ENCODE measurements around the gene RAP2C. TPM values are rescaled to one million over a fixed set of nuclear protein-coding genes. Genes with fewer than 3 reads are reported as not detected.

Gene RAP2C
- total RNA-seq, 1 donor from 2014 or later: 50.7 TPM

DNA sequence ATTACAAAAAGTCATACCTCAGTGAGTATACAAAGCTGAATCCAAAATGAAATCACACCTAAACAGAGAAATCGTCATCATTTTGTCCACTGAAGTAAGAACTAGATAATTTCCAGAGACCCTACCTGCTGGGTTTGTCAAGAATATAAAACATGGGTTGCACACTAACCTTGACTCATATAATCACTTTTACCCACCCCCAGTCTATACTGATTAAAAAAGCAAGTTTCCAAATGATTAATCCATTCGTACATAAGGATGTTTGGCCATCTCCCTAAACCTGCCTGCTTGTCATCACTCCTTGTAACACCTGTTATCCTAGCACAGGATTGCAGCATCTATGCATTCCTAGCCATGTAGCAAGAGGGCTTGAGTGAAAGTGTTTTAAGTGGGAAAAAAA is 4.7 kb downstream of the RAP2C start:
- Mint-ChIP-seq H3K27me3 (no peaks in the 10 kb centered on the region), H3K9me3 (no peaks in the 10 kb centered on the region), H3K4me1 (ENCODE audit: unreplicated experiment) (peaks cover 52% of the 10 kb centered on the region), H3K4me3 (peak overlapping the region; percentile 98), H3K36me3 (peaks cover 38% of the 10 kb centered on the region), H3K27ac (peak overlapping the region; percentile 52)
- TF ChIP-seq CTCF (conservative IDR thresholded peaks at IDR 0.05): no peak
- no peak for DNase-seq (ENCODE audit: extremely low spot score, unreplicated experiment)

DNA sequence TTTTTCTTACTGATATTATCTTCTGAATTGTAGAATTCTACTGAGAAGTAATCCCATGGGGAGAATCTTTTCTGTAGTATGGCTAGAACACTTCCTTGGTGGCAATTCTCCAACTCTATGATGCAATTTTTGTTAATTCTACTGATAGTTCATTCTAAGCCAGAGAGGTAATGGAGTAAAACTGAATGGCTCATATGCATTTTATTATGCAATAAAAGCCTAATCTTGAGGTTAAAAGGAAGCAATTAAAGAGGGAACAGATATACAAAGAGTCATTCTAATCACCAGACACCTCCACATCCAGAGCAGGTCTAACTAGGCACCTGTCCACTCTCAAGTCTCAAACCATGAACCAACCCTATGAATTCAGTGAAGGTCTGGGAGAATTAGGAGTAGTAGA is 9.7 kb downstream of the RAP2C start:
- no peak overlapping the region for H3K27ac Mint-ChIP-seq
- TF ChIP-seq CTCF (conservative IDR thresholded peaks at IDR 0.05): no peak
- H3K27me3 Mint-ChIP-seq: no peaks in the 10 kb centered on the region
- H3K4me1 Mint-ChIP-seq (ENCODE audit: unreplicated experiment): peaks cover 52% of the 10 kb centered on the region
- no peak for DNase-seq (ENCODE audit: extremely low spot score, unreplicated experiment)
- peaks cover 58% of the 10 kb centered on the region for H3K36me3 Mint-ChIP-seq
- H3K9me3 Mint-ChIP-seq: peaks cover 5% of the 10 kb centered on the region
- H3K4me3 Mint-ChIP-seq: peak overlapping the region; percentile 0

DNA sequence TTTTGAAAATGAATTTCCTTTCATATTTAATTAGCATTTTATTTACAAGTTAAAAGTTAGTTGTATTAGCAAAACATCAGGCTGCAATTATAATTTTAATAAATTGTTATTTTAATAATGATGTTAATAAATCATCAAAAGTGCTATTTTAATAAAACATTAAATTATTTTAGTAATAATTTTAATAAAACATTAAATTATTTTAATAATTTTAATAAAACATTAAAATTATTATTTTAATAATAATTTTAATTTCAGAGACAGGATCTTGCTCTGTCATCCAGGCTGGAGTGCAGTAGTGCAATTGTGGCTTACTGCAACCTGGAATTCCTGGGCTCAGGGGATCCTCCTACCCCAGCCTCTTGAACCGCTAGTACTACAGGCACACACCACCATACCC is 10.8 kb downstream of the RAP2C start:
- Mint-ChIP-seq H3K4me3 (no peak overlapping the region), H3K9me3 (peaks cover 5% of the 10 kb centered on the region), H3K4me1 (ENCODE audit: unreplicated experiment) (peaks cover 45% of the 10 kb centered on the region), H3K27ac (no peak overlapping the region), H3K27me3 (no peaks in the 10 kb centered on the region), H3K36me3 (peaks cover 52% of the 10 kb centered on the region)
- TF ChIP-seq CTCF (conservative IDR thresholded peaks at IDR 0.05): no peak
- DNase-seq (ENCODE audit: extremely low spot score, unreplicated experiment): no peak

GRCh38 chrX:132207996-132208395 is 11.3 kb downstream of the RAP2C start:
- Mint-ChIP-seq H3K27me3 (no peaks in the 10 kb centered on the region), H3K36me3 (peaks cover 51% of the 10 kb centered on the region), H3K4me3 (peak overlapping the region; percentile 41), H3K27ac (peak overlapping the region; percentile 68), H3K4me1 (ENCODE audit: unreplicated experiment) (peaks cover 44% of the 10 kb centered on the region), H3K9me3 (peaks cover 5% of the 10 kb centered on the region)
- no peak for TF ChIP-seq CTCF (conservative IDR thresholded peaks at IDR 0.05)
- no peak for DNase-seq (ENCODE audit: extremely low spot score, unreplicated experiment)

- TF ChIP-seq CTCF (conservative IDR thresholded peaks at IDR 0.05): no peak
- no peak for DNase-seq (ENCODE audit: extremely low spot score, unreplicated experiment)
- Mint-ChIP-seq H3K9me3 (peaks cover 5% of the 10 kb centered on the region), H3K27me3 (no peaks in the 10 kb centered on the region), H3K36me3 (peaks cover 40% of the 10 kb centered on the region), H3K4me3 (no peak overlapping the region), H3K27ac (no peak overlapping the region), H3K4me1 (ENCODE audit: unreplicated experiment) (peaks cover 30% of the 10 kb centered on the region)
These were observed 13.0 kb downstream of the RAP2C start for GRCh38 chrX:132206259-132206658.

- no peak for DNase-seq (ENCODE audit: extremely low spot score, unreplicated experiment)
- Mint-ChIP-seq H3K27ac (no peak overlapping the region), H3K27me3 (no peaks in the 10 kb centered on the region), H3K36me3 (peaks cover 36% of the 10 kb centered on the region), H3K9me3 (peaks cover 5% of the 10 kb centered on the region), H3K4me3 (no peak overlapping the region), H3K4me1 (ENCODE audit: unreplicated experiment) (peaks cover 20% of the 10 kb centered on the region)
- no peak for TF ChIP-seq CTCF (conservative IDR thresholded peaks at IDR 0.05)
These were observed 14.6 kb downstream of the RAP2C start for GRCh38 chrX:132204629-132205028.
